Kasumi-1 (cell line): ENCODE measurements around the gene NFIX.
A peak's percentile ranks its signal among the peaks of the same experiment; 100 is the strongest.
"Not testable (repeated sequence)": the region's sequence is repeated elsewhere in the genome, so short reads cannot be mapped to it uniquely, and the experiment has no call there.

Experiments
- DNase-seq, 2 experiments: peaks; one replicate each; lab custom pipeline; 2025; lab: John Stamatoyannopoulos, UW

NFIX gene

GRCh38 chr19:12957389-12957952, 37.8 kb upstream of the NFIX start:
- not testable (repeated sequence) for DNase-seq

- DNase-seq = no peak
Observed at GRCh38 chr19:12959481-12959880, 35.8 kb upstream of the NFIX start.

- peak; percentile 56 to 73 for DNase-seq
Observed at GRCh38 chr19:12965017-12965811, 30.1 kb upstream of the NFIX start.

- no peak for DNase-seq
Observed at GRCh38 chr19:12965812-12966135, 29.5 kb upstream of the NFIX start.

- DNase-seq = no peak
Observed at GRCh38 chr19:12967907-12968306, 27.4 kb upstream of the NFIX start.

GRCh38 chr19:12969292-12969988, 25.8 kb upstream of the NFIX start, which contains the start of gene DAND5:
TSS of gene DAND5 (plus strand) at chr19:12969576. CDS start at chr19:12969661, 85 bp downstream.
- no peak for DNase-seq

GRCh38 chr19:12970070-12970820, 25.0 kb upstream of the NFIX start:
- DNase-seq = no peak

GRCh38 chr19:12973236-12973635, 22.0 kb upstream of the NFIX start:
- DNase-seq = no peak

- no peak for DNase-seq
Observed at GRCh38 chr19:12974301-12975220, 20.7 kb upstream of the NFIX start.

- DNase-seq = no peak
Observed at GRCh38 chr19:12975221-12975741, 20.0 kb upstream of the NFIX start.

- DNase-seq = not testable (repeated sequence)
Observed at GRCh38 chr19:12976109-12976508, 19.2 kb upstream of the NFIX start.

GRCh38 chr19:12979974-12980373, 15.3 kb upstream of the NFIX start:
- no peak for DNase-seq

- no peak for DNase-seq
Observed at GRCh38 chr19:12982648-12983047, 12.6 kb upstream of the NFIX start.

GRCh38 chr19:12983091-12983490, 12.2 kb upstream of the NFIX start:
- DNase-seq = no peak

- DNase-seq = peak; percentile 52 to 65
Observed at GRCh38 chr19:12983542-12984142, 11.6 kb upstream of the NFIX start.

- no peak for DNase-seq
Observed at GRCh38 chr19:12984143-12984627, 11.1 kb upstream of the NFIX start.

GRCh38 chr19:12984683-12985048, 10.6 kb upstream of the NFIX start:
- no peak for DNase-seq

- no peak for DNase-seq
Observed at GRCh38 chr19:12985049-12985776, 10.1 kb upstream of the NFIX start.

- no peak for DNase-seq
Observed at GRCh38 chr19:12986726-12987125, 8.5 kb upstream of the NFIX start.

- no peak for DNase-seq
Observed at GRCh38 chr19:12987190-12987589, 8.1 kb upstream of the NFIX start.
